Erythroblast (primary cell): ENCODE data around the gene EGFR.

ENCODE experiments used
- GATA1 ChIP-seq: IDR thresholded peaks from 2 replicates; pipeline ENCODE4 v1.6.1; 2011; ENCODE audit warnings: low read depth, mild to moderate bottlenecking, control low read depth, low read length, moderate library complexity
- POLR2A ChIP-seq: IDR thresholded peaks from 2 replicates; pipeline ENCODE4 v1.6.1; 2011; ENCODE audit warnings: mild to moderate bottlenecking, low read length

DNA sequence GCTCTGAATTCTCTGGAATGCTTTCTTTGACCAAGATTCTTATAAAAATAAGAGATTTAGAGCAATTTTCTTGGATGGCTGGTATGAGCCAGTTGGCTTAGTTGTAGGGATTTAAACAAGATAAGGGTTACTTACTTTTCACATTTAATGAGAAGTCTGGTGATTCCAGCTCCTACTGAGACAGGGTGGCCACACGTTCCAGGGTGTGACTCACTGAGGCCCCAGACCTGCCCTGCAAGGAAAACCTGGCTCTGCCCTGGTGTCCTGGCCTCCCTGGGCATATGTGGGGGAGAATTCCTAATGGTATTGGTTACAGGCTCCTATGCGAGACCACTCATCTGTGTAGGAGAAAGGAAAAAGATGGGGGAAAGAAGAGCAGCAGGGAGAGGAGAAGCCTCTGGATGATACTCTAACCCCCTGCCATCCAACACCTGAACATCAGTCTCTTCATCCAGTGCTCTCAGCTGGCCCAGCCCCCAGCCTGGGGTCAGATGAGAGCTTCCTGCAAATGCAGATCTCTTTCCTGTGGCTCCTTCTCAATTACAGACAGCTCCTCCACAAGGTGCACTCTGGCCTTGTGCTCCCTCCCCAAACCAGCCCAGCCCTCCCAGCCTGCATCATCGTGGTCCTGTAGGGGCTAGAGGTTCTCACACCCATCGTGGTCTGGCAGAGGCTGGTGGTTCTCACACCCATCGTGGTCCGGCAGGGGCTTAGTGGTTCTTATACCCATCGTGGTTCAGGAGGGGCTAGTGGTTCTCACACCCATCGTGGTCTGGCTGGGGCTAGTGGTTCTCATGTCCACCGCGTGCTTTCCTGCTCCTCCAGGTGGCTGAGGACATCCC lies 139.9 kb downstream of the EGFR start:
- TF ChIP-seq POLR2A (no peak), GATA1 (no peak)
